ENCODE results near the gene EPYC. TPM values are rescaled to one million over a fixed set of nuclear protein-coding genes. Genes with fewer than 3 reads are reported as not detected.

Gene EPYC
- total and polyA plus RNA-seq, 2 of the 13 experiments (the other 11 are each of a cell fraction or from before 2014, with no cell fraction given), result not detected

- TF ChIP-seq SP5 (CRISPR knock-in tag; IDR thresholded peaks at IDR 0.05; ENCODE audit: borderline replicate concordance, low read depth) (no peak), ZNF12 (CRISPR knock-in tag; IDR thresholded peaks at IDR 0.05) (no peak), MEIS1 (CRISPR knock-in tag; IDR thresholded peaks at IDR 0.05; ENCODE audit: borderline replicate concordance) (no peak), U2AF2 (IDR thresholded peaks at IDR 0.05; ENCODE audit: low read depth, low read length) (no peak), TBX2 (CRISPR knock-in tag; IDR thresholded peaks at IDR 0.05; ENCODE audit: borderline replicate concordance) (no peak)
These were observed 84.5 kb downstream of the EPYC start (continued) for GRCh38 chr12:90920222-90920621.

GRCh38 chr12:90917431-90917830 lies 87.3 kb downstream of the EPYC start:
- intact Hi-C loops (cut with micrococcal nuclease; ENCODE audit: unreplicated experiment) (no loop called here), in situ Hi-C loops (cut with HindIII; ENCODE audit: extremely low pct_ligation_motif_present, low pct_unique_long_range_greater_than_20kb) (no loop called here)
- FAIRE-seq (no peak), DNase-seq (ENCODE audit: low spot score) (no peak), ATAC-seq (no peak)
- no peaks in the 10 kb centered on the region for H4K20me1 ChIP-seq (ENCODE audit: insufficient read depth, low read length)
- no peak overlapping the region for H3K4me2 ChIP-seq (ENCODE audit: low read depth, low read length)
- ChIA-PET CTCF (ENCODE audit: low intra/inter-chr PET ratio, low total read pairs) (no interaction called here), POLR2A (no interaction called here)
- no peaks in the 10 kb centered on the region; a peak in 1 of 5 replicates for H3K27me3 ChIP-seq (ENCODE audit: control insufficient read depth in 1 of 2, insufficient read depth in 2 of 2, low read length in 2 of 2)
- H3K4me3 ChIP-seq (replicated peaks in 1 of 3; ENCODE audit: insufficient read depth in 1 of 3, low read depth in 2 of 3, low read length in 3 of 3), result no peak overlapping the region
- no peaks in the 10 kb centered on the region for H3K36me3 ChIP-seq (replicated peaks in 1 of 2; ENCODE audit: control insufficient read depth in 1 of 2, insufficient read depth in 2 of 2, low read length in 2 of 2)
- no peak overlapping the region for H2AFZ ChIP-seq (ENCODE audit: low read length)
- H3K9ac ChIP-seq (ENCODE audit: insufficient read depth, low read depth, low read length), result no peak overlapping the region
- H3K9me3 ChIP-seq (ENCODE audit: low read length), result no peaks in the 10 kb centered on the region
- H3K27ac ChIP-seq (ENCODE audit: extremely low read length, insufficient read depth, low read length), result no peak overlapping the region
- no peaks in the 10 kb centered on the region for H3K4me1 ChIP-seq (ENCODE audit: insufficient read depth, low read length)
- no TSS peak for BruUV-seq (replicated peaks)
- 0% methylated on average over 2 of the region's 2 CpGs for WGBS (ENCODE audit: low lambda C conversion rate)
- H3K79me2 ChIP-seq (ENCODE audit: insufficient read depth, low read length), result no peaks in the 10 kb centered on the region
- TF ChIP-seq NKX3-1 (CRISPR knock-in tag; IDR thresholded peaks at IDR 0.05), result no peak
- TF ChIP-seq ZNF616 (CRISPR knock-in tag; IDR thresholded peaks at IDR 0.05; ENCODE audit: low read depth), result no peak
- TF ChIP-seq NFRKB (IDR thresholded peaks at IDR 0.05), result no peak

- no peak for FAIRE-seq
- CTCF ChIA-PET (ENCODE audit: low intra/inter-chr PET ratio, low total read pairs), result no interaction called here
- intact Hi-C loops (cut with micrococcal nuclease; ENCODE audit: unreplicated experiment) (no loop called here), in situ Hi-C loops (cut with HindIII; ENCODE audit: extremely low pct_ligation_motif_present, low pct_unique_long_range_greater_than_20kb) (no loop called here)
- Histone ChIP-seq H3K4me3 (replicated peaks in 1 of 3; ENCODE audit: insufficient read depth in 1 of 3, low read depth in 2 of 3, low read length in 3 of 3) (no peak overlapping the region), H3K9ac (ENCODE audit: insufficient read depth, low read depth, low read length) (no peak overlapping the region), H3K79me2 (ENCODE audit: insufficient read depth, low read length) (no peaks in the 10 kb centered on the region), H3K27ac (ENCODE audit: extremely low read length, insufficient read depth, low read length) (no peak overlapping the region), H4K20me1 (ENCODE audit: insufficient read depth, low read length) (no peaks in the 10 kb centered on the region), H3K4me2 (ENCODE audit: low read depth, low read length) (no peak overlapping the region), H2AFZ (ENCODE audit: low read length) (no peak overlapping the region), H3K36me3 (replicated peaks in 1 of 2; ENCODE audit: control insufficient read depth in 1 of 2, insufficient read depth in 2 of 2, low read length in 2 of 2) (no peaks in the 10 kb centered on the region), H3K27me3 (ENCODE audit: control insufficient read depth in 1 of 2, insufficient read depth in 2 of 2, low read length in 2 of 2) (no peaks in the 10 kb centered on the region; a peak in 1 of 5 replicates), H3K4me1 (ENCODE audit: insufficient read depth, low read length) (no peaks in the 10 kb centered on the region), H3K9me3 (ENCODE audit: low read length) (no peaks in the 10 kb centered on the region)
- no peak for DNase-seq (ENCODE audit: low spot score)
- TF ChIP-seq AKAP8 (CRISPR knock-in tag; IDR thresholded peaks at IDR 0.05) (no peak), KMT2B (CRISPR knock-in tag; IDR thresholded peaks at IDR 0.05) (no peak), ZNF331 (CRISPR knock-in tag; IDR thresholded peaks at IDR 0.05) (no peak)
- BruUV-seq (replicated peaks), result no TSS peak
- POLR2A ChIA-PET, result no interaction called here
- ATAC-seq, result no peak
These were observed 88.3 kb downstream of the EPYC start for GRCh38 chr12:90916516-90916915.
